ENCODE measurements around the gene LRBA. TPM values are rescaled to one million over a fixed set of nuclear protein-coding genes. Genes with fewer than 3 reads are reported as not detected.

LRBA gene
- total and polyA plus RNA-seq, 4 donors, result 8.2 to 69.8 (median 32.8) TPM

- Histone ChIP-seq H3K4me3 (ENCODE audit: low read depth in 1 of 3, low read length in 3 of 3) (no peak overlapping the region), H3K9ac (ENCODE audit: low read depth in 1 of 2, low read length in 2 of 2) (no peak overlapping the region), H3K9me3 (ENCODE audit: control insufficient read depth in 4 of 4, low read length in 3 of 4) (no peaks in the 10 kb centered on the region), H3K27ac (ENCODE audit: low read depth in 1 of 2, low read length in 2 of 2) (no peak overlapping the region), H3K4me1 (ENCODE audit: control insufficient read depth in 4 of 4, insufficient read depth in 4 of 4, low read length in 3 of 4) (no peaks in the 10 kb centered on the region), H3K36me3 (ENCODE audit: control insufficient read depth in 4 of 4, insufficient read depth in 3 of 4, low read depth in 1 of 4, low read length in 3 of 4) (no peaks in the 10 kb centered on the region), H3K27me3 (ENCODE audit: control insufficient read depth in 4 of 4, insufficient read depth in 4 of 4, low read length in 3 of 4) (no peaks in the 10 kb centered on the region)
- no peak for DNase-seq (ENCODE audit: low spot score)
- WGBS, result 91% methylated on average over 3 of the region's 3 CpGs
- no peak for TF ChIP-seq RXRA (IDR thresholded peaks at IDR 0.05)
- no peak for TF ChIP-seq HNF4G (IDR thresholded peaks at IDR 0.05)
- TF ChIP-seq GABPA (IDR thresholded peaks at IDR 0.05 in 1 of 2, conservative IDR thresholded peaks at IDR 0.05 in 1 of 2), result no peak
- TF ChIP-seq JUND (IDR thresholded peaks at IDR 0.05), result no peak
Observed at GRCh38 chr4:150518559-150518958, 496.5 kb downstream of the LRBA start.

- Histone ChIP-seq H3K9me3 (ENCODE audit: control insufficient read depth in 4 of 4, low read length in 3 of 4) (no peaks in the 10 kb centered on the region), H3K27me3 (ENCODE audit: control insufficient read depth in 4 of 4, insufficient read depth in 4 of 4, low read length in 3 of 4) (no peaks in the 10 kb centered on the region), H3K9ac (ENCODE audit: low read depth in 1 of 2, low read length in 2 of 2) (no peak overlapping the region), H3K4me3 (ENCODE audit: low read depth in 1 of 3, low read length in 3 of 3) (no peak overlapping the region), H3K36me3 (ENCODE audit: control insufficient read depth in 4 of 4, insufficient read depth in 3 of 4, low read depth in 1 of 4, low read length in 3 of 4) (no peaks in the 10 kb centered on the region), H3K27ac (ENCODE audit: low read depth in 1 of 2, low read length in 2 of 2) (no peak overlapping the region), H3K4me1 (ENCODE audit: control insufficient read depth in 4 of 4, insufficient read depth in 4 of 4, low read length in 3 of 4) (no peaks in the 10 kb centered on the region)
- DNase-seq (ENCODE audit: low spot score), result no peak
- 75% methylated on average over 1 of the region's 1 CpG for WGBS
- TF ChIP-seq GABPA (IDR thresholded peaks at IDR 0.05 in 1 of 2, conservative IDR thresholded peaks at IDR 0.05 in 1 of 2), result no peak
- TF ChIP-seq, protein P1, sequence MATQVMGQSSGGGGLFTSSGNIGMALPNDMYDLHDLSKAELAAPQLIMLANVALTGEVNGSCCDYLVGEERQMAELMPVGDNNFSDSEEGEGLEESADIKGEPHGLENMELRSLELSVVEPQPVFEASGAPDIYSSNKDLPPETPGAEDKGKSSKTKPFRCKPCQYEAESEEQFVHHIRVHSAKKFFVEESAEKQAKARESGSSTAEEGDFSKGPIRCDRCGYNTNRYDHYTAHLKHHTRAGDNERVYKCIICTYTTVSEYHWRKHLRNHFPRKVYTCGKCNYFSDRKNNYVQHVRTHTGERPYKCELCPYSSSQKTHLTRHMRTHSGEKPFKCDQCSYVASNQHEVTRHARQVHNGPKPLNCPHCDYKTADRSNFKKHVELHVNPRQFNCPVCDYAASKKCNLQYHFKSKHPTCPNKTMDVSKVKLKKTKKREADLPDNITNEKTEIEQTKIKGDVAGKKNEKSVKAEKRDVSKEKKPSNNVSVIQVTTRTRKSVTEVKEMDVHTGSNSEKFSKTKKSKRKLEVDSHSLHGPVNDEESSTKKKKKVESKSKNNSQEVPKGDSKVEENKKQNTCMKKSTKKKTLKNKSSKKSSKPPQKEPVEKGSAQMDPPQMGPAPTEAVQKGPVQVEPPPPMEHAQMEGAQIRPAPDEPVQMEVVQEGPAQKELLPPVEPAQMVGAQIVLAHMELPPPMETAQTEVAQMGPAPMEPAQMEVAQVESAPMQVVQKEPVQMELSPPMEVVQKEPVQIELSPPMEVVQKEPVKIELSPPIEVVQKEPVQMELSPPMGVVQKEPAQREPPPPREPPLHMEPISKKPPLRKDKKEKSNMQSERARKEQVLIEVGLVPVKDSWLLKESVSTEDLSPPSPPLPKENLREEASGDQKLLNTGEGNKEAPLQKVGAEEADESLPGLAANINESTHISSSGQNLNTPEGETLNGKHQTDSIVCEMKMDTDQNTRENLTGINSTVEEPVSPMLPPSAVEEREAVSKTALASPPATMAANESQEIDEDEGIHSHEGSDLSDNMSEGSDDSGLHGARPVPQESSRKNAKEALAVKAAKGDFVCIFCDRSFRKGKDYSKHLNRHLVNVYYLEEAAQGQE (IDR thresholded peaks at IDR 0.05), result no peak
- TF ChIP-seq NR2F2 (IDR thresholded peaks at IDR 0.05), result no peak
- peak in 1 of 2 donors; percentile 70 for TF ChIP-seq JUND (IDR thresholded peaks at IDR 0.05)
- TF ChIP-seq, protein P2, sequence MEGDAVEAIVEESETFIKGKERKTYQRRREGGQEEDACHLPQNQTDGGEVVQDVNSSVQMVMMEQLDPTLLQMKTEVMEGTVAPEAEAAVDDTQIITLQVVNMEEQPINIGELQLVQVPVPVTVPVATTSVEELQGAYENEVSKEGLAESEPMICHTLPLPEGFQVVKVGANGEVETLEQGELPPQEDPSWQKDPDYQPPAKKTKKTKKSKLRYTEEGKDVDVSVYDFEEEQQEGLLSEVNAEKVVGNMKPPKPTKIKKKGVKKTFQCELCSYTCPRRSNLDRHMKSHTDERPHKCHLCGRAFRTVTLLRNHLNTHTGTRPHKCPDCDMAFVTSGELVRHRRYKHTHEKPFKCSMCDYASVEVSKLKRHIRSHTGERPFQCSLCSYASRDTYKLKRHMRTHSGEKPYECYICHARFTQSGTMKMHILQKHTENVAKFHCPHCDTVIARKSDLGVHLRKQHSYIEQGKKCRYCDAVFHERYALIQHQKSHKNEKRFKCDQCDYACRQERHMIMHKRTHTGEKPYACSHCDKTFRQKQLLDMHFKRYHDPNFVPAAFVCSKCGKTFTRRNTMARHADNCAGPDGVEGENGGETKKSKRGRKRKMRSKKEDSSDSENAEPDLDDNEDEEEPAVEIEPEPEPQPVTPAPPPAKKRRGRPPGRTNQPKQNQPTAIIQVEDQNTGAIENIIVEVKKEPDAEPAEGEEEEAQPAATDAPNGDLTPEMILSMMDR (IDR thresholded peaks at IDR 0.05; ENCODE audit: low read depth, low read length, missing input control), result no peak
- TF ChIP-seq RAD21 (IDR thresholded peaks at IDR 0.05), result peak in 1 of 2 donors; percentile 11
- no peak for TF ChIP-seq YY1 (IDR thresholded peaks at IDR 0.05)
- TF ChIP-seq, protein P3, sequence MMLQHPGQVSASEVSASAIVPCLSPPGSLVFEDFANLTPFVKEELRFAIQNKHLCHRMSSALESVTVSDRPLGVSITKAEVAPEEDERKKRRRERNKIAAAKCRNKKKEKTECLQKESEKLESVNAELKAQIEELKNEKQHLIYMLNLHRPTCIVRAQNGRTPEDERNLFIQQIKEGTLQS (IDR thresholded peaks at IDR 0.05), result peak; percentile 75
- TF ChIP-seq FOXA2 (IDR thresholded peaks at IDR 0.05), result no peak
- peak; percentile 36 to 43 for TF ChIP-seq RXRA (IDR thresholded peaks at IDR 0.05)
- TF ChIP-seq TAF1 (conservative IDR thresholded peaks at IDR 0.05), result no peak
- TF ChIP-seq, protein P4, sequence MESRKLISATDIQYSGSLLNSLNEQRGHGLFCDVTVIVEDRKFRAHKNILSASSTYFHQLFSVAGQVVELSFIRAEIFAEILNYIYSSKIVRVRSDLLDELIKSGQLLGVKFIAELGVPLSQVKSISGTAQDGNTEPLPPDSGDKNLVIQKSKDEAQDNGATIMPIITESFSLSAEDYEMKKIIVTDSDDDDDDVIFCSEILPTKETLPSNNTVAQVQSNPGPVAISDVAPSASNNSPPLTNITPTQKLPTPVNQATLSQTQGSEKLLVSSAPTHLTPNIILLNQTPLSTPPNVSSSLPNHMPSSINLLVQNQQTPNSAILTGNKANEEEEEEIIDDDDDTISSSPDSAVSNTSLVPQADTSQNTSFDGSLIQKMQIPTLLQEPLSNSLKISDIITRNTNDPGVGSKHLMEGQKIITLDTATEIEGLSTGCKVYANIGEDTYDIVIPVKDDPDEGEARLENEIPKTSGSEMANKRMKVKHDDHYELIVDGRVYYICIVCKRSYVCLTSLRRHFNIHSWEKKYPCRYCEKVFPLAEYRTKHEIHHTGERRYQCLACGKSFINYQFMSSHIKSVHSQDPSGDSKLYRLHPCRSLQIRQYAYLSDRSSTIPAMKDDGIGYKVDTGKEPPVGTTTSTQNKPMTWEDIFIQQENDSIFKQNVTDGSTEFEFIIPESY (IDR thresholded peaks at IDR 0.05), result no peak
- TF ChIP-seq, protein P5, sequence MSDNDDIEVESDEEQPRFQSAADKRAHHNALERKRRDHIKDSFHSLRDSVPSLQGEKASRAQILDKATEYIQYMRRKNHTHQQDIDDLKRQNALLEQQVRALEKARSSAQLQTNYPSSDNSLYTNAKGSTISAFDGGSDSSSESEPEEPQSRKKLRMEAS (IDR thresholded peaks at IDR 0.05), result no peak
- no peak for TF ChIP-seq FOXA1 (IDR thresholded peaks at IDR 0.05)
- TF ChIP-seq HNF4A (conservative IDR thresholded peaks at IDR 0.05), result peak; percentile 22 to 26
- TF ChIP-seq SP1 (IDR thresholded peaks at IDR 0.05), result peak; percentile 9
- TF ChIP-seq HNF4G (IDR thresholded peaks at IDR 0.05), result no peak
- peak in 1 of 2 donors; percentile 59 for TF ChIP-seq EGR1 (IDR thresholded peaks at IDR 0.05; ENCODE audit: low read depth in 2 of 2)
Observed at GRCh38 chr4:150515135-150515534, 499.9 kb downstream of the LRBA start.

All from liver (tissue), 9 donors.